Mononuclear cell (primary cell): ENCODE results near the gene KBTBD8. TPM values are rescaled to one million over a fixed set of nuclear protein-coding genes. Genes with fewer than 3 reads are reported as not detected.
A peak's percentile ranks its signal among the peaks of the same experiment; 100 is the strongest.

Experiments used
- H3K27me3 ChIP-seq: 2 replicates; pipeline ENCODE4 v1.6.0; 2011; ENCODE audit warnings: low read length, control low read depth; ENCODE audit not compliant: insufficient read depth
- H3K4me1 ChIP-seq: 2 replicates; pipeline ENCODE4 v1.5.1; 2011; ENCODE audit warnings: mild to moderate bottlenecking, low read length, control low read depth; ENCODE audit not compliant: insufficient read depth
- H3K4me3 ChIP-seq: 2 replicates; pipeline ENCODE4 v1.5.1; 2011; ENCODE audit warnings: mild to moderate bottlenecking, low read length, moderate library complexity
- H3K9me3 ChIP-seq: 2 replicates; pipeline ENCODE4 v1.5.1; 2011; ENCODE audit warnings: low read depth, mild to moderate bottlenecking, control low read depth, low read length
- total RNA-seq: library from RNA; depleted of rRNA; stranded (reverse); fragments of >200 nt; gene quantifications from one replicate; pipeline ENCODE4 v1.2.3, GENCODE V29; 2012

Gene KBTBD8
- total RNA-seq, result 55.1 TPM

DNA sequence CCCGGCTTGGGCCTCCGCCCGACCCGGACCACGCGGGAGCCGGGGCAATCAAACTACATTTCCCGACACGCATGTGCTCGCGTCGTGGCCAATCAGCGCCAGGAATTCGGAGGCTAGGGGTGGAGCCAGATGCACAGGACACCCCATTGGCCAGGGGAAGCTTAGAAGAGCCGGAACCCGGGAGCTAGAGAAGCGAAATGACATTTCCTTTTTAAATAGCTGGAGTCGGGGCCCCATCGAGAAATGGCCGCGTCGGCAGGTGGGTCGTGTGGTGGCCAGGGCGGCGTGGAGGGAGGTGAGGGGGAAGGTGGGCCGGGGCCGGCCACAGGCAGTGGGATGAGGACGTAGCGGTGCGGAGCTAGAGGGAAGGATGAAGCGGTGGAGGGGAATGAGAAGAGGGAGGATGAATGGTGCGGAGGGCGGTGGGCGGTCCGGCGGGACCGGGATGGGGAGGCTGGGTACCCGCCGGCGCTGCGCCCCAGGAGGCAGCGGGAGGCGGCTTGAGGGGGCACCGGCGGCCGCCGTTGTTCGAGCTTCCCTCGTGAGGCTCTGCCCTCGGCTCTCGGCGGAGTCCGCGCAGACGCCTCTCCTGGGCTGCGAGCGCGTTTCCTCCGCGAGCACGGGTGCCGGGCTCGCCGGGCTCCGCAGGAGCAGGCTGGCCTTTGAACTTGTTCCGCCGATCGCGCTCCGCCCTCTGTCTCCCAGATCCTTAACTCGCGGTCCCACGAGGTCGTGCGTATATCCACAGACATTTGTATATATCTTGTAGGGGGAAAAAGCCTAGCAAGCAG lies at the start of gene KBTBD8:
Gene KBTBD8 (plus strand): TSS at position 195 of the 791 bp plus-strand sequence. CDS start 49 bp downstream, at position 244.
- Histone ChIP-seq H3K9me3 (no peaks in the 10 kb centered on the region), H3K4me3 (peak within 1 kb of the TSS; percentile 65), H3K27me3 (peaks cover 16% of the 10 kb centered on the region), H3K4me1 (peaks cover 21% of the 10 kb centered on the region)

DNA sequence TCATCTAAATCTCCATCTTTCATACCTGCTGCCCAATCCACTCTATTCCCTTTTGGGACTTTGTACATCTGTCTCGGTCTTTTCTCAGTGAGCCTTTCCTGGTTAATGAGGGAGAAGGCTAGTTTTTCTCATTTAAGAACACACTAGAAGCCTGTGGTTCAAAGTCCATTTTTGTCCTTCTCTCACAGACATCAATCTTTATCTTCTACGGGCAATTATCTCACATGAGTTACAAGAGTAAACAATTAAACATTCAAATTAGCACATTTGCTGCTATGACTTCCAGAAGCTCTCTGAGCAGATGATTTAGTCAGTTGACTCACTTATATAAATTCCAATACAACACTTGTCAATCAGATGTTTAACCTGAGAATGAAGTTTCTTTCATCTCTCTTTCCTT lies 49.3 kb upstream of the KBTBD8 start:
- H3K9me3 ChIP-seq, result no peaks in the 10 kb centered on the region
- peaks cover 3% of the 10 kb centered on the region for H3K27me3 ChIP-seq
- H3K4me1 ChIP-seq, result no peaks in the 10 kb centered on the region
- no peak overlapping the region for H3K4me3 ChIP-seq

DNA sequence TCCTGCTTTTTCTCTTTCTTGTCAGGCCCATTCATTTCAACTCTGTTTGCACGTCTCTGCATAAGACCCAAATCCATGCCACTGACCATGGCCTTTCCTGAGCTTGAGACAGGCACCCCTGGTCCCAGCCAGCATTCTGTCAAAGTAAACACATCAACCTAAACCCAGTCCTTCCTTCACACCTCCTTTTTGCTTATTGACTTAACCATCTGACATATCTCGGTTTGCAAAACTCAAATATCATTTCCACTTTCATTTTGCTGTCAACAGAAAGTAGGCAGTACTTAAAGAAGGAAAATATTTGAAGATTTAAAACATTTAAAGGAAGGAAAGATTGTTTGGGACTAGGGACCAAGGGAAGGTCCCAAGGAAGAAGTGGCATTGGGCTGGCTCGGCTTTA lies 48.2 kb upstream of the KBTBD8 start:
- Histone ChIP-seq H3K27me3 (peaks cover 2% of the 10 kb centered on the region), H3K4me1 (no peaks in the 10 kb centered on the region), H3K4me3 (no peak overlapping the region), H3K9me3 (no peaks in the 10 kb centered on the region)

- Histone ChIP-seq H3K27me3 (peaks cover 5% of the 10 kb centered on the region), H3K9me3 (no peaks in the 10 kb centered on the region), H3K4me3 (no peak overlapping the region), H3K4me1 (no peaks in the 10 kb centered on the region)
Observed at GRCh38 chr3:66952357-66952756, 45.8 kb upstream of the KBTBD8 start.

DNA sequence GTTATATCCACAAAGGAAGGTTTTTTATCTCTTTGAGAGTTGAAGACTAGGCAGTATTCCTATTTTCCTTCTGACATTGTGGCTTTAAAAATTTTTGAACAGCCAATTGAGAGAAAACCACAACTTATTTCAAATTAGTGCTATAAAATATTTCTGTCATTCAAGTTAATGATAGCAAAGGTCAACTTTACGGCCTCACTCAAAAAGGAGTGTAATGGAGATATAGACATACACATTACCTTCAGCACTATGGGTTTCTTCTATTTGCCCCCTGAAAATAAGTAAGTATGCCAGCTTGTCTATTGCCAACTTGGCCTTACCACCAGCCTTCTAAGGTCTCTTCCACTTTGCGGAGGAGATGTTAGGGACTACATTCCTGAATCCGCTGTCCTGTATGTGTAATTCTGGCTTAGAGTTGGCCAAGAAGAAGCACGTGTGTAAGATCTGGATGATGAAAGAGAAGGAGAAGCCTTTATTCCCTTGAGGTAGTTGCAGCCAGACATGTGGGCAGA lies 44.1 kb upstream of the KBTBD8 start:
- Histone ChIP-seq H3K4me3 (no peak overlapping the region), H3K9me3 (no peaks in the 10 kb centered on the region), H3K4me1 (no peaks in the 10 kb centered on the region), H3K27me3 (peaks cover 8% of the 10 kb centered on the region)

DNA sequence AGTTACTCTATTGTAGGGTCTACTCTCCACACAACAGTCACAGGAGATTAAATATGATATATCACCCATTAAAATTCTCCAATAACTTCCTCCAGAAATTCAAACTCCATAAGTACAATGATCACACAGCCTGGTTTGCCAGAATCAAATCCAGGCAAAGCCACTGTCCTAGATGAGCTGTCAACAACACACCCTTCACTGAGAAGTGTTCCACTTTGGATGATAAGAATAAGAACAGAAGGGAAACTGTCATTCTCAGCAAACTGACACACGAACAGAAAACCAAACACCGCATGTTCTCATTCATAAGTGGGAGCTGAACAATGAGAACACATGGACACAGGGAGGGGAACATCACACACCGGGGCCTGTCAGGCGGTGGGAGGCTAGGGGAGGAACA lies 41.4 kb upstream of the KBTBD8 start:
- Histone ChIP-seq H3K4me1 (no peaks in the 10 kb centered on the region), H3K9me3 (no peaks in the 10 kb centered on the region), H3K27me3 (peaks cover 8% of the 10 kb centered on the region), H3K4me3 (no peak overlapping the region)

DNA sequence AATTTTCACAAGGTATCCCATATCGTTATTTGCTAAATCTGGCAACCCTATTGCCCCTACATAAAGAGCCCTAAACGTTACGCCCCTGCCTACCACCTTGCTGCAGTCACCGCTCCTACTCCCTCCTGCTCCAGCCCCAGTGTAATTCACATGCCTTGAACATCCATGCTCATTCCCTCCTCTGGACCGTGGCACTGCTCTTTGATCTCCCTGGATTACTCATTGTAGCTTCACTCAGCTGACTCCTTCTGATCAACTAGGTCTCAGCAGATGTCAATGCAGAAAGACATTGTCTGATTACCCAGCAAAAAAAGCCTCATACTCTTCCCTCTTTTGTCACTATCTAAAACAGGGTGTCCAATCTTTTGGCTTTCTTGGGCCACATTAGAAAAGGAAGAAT lies 40.7 kb upstream of the KBTBD8 start:
- Histone ChIP-seq H3K4me3 (no peak overlapping the region), H3K9me3 (no peaks in the 10 kb centered on the region), H3K27me3 (peaks cover 8% of the 10 kb centered on the region), H3K4me1 (no peaks in the 10 kb centered on the region)

DNA sequence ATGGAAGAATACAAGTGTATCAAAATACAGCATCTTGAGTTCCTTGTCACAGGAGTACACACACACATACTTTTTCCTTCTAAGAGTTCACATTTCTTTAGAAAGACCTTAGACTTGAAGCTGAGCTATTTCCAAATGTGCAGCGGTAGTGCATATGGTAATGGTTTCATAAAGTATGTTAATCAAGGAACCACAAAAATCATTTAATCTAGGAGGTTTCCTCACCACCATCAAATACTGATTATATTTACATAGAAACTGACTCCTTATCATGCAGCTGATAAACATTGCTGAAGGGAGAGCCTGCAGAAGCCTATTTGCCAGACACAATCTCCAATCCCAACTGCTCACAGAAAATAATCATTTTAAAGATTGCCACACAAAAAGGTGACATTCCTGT lies 40.0 kb upstream of the KBTBD8 start:
- Histone ChIP-seq H3K4me1 (no peaks in the 10 kb centered on the region), H3K9me3 (no peaks in the 10 kb centered on the region), H3K27me3 (peaks cover 8% of the 10 kb centered on the region), H3K4me3 (no peak overlapping the region)

DNA sequence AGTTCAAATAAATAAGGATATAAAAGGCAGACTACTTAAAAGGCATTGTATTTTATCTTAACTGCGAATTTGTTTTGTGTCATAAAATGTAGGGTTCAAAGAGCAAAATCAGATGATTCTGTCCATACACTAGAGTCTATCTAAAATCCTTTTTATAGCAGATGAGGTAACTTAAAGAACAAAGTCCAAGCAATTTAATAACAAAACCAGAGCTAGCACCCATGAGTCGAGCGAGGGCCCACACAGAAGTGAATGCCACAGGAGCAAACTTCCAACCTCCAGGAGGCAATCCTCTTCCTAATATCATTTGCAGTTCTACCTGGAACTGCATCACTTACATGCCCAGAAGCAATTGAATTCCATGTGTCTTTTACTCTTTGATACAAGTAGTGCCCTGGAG lies 35.4 kb upstream of the KBTBD8 start:
- H3K4me1 ChIP-seq, result no peaks in the 10 kb centered on the region
- H3K27me3 ChIP-seq, result peaks cover 3% of the 10 kb centered on the region
- no peak overlapping the region for H3K4me3 ChIP-seq
- no peaks in the 10 kb centered on the region for H3K9me3 ChIP-seq

GRCh38 chr3:66971245-66971644 lies 26.9 kb upstream of the KBTBD8 start:
- no peaks in the 10 kb centered on the region for H3K27me3 ChIP-seq
- no peak overlapping the region for H3K4me3 ChIP-seq
- H3K4me1 ChIP-seq, result no peaks in the 10 kb centered on the region
- no peaks in the 10 kb centered on the region for H3K9me3 ChIP-seq

DNA sequence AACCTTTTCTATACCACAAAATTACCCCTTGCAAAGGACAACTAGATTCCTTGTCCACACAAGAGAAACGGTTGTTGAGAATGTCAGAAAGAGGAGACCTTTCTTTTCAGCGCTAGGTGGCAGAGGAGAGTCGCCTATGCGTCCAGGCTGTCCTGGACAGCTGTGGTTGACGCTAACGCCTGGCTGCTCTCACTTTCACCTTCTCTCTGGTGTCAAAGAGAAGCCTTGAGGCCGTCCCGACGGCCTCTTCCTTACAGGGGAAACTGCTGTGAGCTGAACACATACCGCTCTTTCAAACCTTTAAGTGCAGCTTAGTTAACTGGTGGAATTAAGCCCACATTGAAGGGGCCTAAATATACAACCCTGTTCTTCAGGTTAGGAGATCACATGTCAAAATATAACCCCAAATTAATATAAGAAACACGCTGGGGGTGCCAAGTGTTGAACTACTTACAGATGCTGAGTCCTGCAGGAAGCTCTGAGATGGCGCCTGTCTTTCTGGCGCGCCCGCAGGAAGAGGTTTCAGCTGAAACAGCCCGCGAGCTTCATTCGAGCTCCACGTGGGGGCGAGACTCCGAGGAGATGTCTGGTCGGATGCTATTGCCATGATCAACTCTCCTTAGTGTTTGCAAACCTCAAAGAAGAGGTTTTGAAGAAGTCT lies 26.1 kb upstream of the KBTBD8 start:
- no peaks in the 10 kb centered on the region for H3K27me3 ChIP-seq
- no peaks in the 10 kb centered on the region for H3K4me1 ChIP-seq
- H3K9me3 ChIP-seq, result no peaks in the 10 kb centered on the region
- peak overlapping the region; percentile 28 for H3K4me3 ChIP-seq

GRCh38 chr3:66980791-66981190 lies 17.3 kb upstream of the KBTBD8 start:
- Histone ChIP-seq H3K27me3 (peaks cover 3% of the 10 kb centered on the region), H3K4me3 (no peak overlapping the region), H3K9me3 (no peaks in the 10 kb centered on the region), H3K4me1 (no peaks in the 10 kb centered on the region)

GRCh38 chr3:66983101-66983500 lies 15.0 kb upstream of the KBTBD8 start:
- Histone ChIP-seq H3K9me3 (no peaks in the 10 kb centered on the region), H3K4me1 (no peaks in the 10 kb centered on the region), H3K4me3 (no peak overlapping the region), H3K27me3 (peaks cover 3% of the 10 kb centered on the region)

DNA sequence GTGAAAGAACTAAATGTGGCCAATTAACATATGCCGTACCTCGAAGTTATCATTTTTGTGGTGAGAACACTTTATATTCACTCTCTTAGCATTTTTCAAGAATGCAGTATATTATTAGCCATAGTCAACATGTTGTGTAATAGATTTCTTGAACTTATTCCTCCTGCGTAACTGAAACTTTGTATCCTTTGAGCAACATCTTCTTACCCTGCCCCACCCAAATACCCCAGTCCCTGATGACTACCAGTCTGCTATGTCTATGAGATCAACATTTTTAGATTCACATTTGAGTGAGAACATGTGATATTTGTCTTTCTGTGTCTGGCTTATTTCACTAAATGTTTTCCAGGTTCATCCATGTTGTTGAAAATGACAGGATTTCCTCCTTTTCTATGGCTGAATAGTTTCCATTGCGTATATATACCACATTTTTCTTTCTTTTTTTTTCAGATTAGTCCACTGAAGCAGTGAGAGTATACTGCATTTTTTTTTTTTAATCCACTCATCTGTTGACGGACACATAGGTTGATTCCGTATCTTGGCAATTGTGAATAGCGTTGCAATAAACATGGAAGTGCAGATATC lies 12.7 kb upstream of the KBTBD8 start:
- Histone ChIP-seq H3K27me3 (peaks cover 3% of the 10 kb centered on the region), H3K4me3 (no peak overlapping the region), H3K9me3 (no peaks in the 10 kb centered on the region), H3K4me1 (no peaks in the 10 kb centered on the region)

DNA sequence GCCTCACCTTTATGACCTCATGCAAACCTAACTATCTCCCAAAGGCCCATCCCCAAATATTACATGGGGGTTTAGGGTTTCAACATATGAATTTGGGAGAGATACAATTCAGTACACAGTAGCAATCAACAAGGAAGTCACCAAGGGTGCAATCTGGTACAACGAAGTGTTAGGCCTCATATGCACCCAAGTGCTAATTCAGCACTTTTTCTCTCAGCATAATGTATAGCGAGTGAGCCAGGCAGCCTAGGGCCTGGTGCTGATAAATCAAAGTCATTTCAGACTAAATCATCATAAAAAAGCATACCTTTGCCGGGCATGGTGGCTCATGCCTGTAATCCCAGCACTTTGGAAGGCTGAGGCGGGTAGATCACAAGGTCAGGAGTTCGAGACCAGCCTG lies 11.7 kb upstream of the KBTBD8 start:
- Histone ChIP-seq H3K27me3 (peaks cover 3% of the 10 kb centered on the region), H3K4me3 (no peak overlapping the region), H3K4me1 (no peaks in the 10 kb centered on the region)

More for the DNA sequence above, 11.7 kb upstream of the KBTBD8 start:
- H3K9me3 ChIP-seq, result no peaks in the 10 kb centered on the region
